Coronary artery (tissue), 2 donors: ENCODE results near the gene KRTAP10-1.

Experiments
- DNase-seq: peaks from one replicate; pipeline ENCODE4 v3.0.0-alpha.2; 2017; ENCODE audit warnings: low spot score
- H3K27ac ChIP-seq, 2 donors: fragments of 200-600 bp; sonication (generic); one replicate each; pipeline ENCODE4 v1.5.1; 2016 to 2019
- H3K4me3 ChIP-seq: fragments of 200-600 bp; sonication (generic); 2 replicates; pipeline ENCODE4 v1.5.1; 2016; ENCODE audit warnings: mild to moderate bottlenecking, moderate library complexity
- TF ChIP-seq, protein P1 (sequence below): fragments of 200-600 bp; sonication (generic); IDR thresholded peaks from one replicate; pipeline ENCODE4 v1.5.1; 2019; ENCODE audit warnings: antibody characterized with exemption

KRTAP10-1 gene

DNA sequence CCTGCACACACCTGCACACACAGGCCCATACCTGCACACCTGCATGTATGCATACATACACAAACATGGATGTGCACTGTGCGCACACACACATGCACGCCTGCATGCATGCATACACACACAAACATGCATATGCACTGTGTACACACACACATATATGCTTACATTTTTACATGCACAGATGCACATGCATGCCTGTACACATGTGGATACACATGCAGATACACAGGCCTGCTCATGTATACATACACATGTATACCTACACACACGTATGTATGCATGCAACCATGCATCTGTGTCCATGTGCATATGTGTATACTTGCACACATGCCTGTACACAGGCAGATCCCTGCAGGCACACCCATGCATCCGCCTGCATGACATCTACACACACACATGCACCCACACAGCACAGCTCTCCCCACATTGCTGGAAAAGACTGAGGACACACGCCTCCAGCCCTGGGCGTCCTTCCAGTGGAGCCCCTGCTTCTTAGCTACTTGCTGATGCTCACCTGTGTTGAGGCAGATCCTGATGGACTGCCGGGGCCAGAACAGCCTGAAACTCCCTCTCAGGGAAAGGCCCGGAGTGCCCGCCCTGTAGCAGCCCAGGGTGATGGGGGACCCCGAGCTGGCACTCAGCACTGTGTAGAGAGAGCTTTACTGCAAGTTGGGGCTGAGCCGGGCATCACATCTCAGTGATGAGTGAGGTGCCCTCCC is 28.6 kb downstream of the KRTAP10-1 start:
- DNase-seq, result no peak
- TF ChIP-seq, protein P1, sequence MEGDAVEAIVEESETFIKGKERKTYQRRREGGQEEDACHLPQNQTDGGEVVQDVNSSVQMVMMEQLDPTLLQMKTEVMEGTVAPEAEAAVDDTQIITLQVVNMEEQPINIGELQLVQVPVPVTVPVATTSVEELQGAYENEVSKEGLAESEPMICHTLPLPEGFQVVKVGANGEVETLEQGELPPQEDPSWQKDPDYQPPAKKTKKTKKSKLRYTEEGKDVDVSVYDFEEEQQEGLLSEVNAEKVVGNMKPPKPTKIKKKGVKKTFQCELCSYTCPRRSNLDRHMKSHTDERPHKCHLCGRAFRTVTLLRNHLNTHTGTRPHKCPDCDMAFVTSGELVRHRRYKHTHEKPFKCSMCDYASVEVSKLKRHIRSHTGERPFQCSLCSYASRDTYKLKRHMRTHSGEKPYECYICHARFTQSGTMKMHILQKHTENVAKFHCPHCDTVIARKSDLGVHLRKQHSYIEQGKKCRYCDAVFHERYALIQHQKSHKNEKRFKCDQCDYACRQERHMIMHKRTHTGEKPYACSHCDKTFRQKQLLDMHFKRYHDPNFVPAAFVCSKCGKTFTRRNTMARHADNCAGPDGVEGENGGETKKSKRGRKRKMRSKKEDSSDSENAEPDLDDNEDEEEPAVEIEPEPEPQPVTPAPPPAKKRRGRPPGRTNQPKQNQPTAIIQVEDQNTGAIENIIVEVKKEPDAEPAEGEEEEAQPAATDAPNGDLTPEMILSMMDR, result no peak
- Histone ChIP-seq H3K4me3 (no peak overlapping the region), H3K27ac (no peak overlapping the region)

DNA sequence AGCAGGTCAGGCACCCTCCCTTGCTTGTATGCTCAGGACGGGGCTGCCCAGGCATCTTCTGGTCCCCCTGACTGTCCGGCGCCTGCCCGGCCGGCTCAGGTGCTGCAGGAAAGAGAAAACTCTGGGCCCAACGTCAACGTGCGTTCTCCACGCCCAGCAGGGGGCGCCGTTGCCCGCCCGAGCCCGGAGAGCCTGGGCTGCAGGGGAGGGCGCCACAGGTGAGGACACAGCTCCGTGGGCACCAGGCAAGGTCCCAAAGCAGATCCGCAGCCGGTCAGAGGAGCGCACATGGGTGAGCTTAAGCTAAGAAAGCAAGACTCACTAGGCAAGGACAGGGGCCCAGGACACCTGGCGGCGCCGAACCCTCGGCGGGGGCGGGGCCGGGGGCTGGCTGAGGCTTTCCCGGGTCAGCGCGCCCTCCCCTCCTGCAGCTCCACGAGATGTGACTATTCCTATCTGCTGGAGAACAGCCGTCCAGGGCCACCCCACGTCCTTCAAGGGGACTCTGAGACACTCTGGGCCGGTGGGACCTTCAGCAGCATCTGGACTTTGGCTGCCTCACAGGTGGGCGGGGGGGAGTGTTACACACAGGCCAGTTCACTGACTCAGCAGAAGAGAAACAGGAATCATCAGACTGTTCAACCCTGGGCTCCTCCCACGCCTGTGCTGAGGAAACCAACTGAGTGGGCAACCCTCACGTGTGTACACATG is 29.3 kb downstream of the KRTAP10-1 start:
- Histone ChIP-seq H3K4me3 (no peak overlapping the region), H3K27ac (no peak overlapping the region)
- TF ChIP-seq, protein P1, result peak; percentile 22
- DNase-seq, result no peak

DNA sequence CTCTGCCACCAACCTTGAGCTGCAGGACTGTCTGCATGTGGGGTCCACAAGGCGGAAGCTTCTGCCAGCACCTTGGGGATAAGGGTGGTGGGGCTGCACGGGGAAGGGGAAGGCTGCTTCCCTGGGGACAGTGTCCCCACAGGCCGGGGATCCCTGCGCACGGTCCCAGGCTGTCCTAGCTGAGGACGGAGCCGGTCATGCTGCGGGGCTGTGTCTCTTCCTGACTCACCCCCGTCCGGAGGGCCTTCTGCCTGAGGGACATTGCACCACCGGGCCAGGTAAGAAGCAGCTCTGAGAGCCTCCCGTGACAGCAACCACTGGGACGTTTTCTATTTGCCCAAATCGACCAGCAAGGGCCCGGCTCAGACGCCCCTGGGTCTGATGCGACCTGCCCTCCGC is 29.9 kb downstream of the KRTAP10-1 start:
- DNase-seq, result no peak
- Histone ChIP-seq H3K27ac (no peak overlapping the region), H3K4me3 (no peak overlapping the region)
- TF ChIP-seq, protein P1, result no peak

DNA sequence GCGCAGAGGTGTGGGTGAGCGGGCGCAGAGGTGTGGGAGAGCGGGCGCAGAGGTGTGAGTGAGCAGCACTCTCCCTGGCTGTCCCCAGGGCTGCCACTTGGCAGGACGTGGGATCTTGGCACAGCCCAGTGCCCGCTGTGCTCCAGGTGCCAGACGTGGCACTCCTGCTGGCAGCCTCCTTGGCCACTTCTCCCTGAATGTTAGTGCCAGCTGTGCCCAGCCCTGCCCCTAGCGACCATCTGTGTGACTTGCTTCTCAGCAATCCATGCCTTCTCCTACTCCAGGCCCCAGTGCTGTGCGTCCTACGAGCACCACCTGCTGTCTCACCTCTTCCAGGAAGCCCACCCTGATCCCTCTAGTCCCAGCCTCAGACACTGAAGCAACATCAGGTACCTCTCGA is 30.5 kb downstream of the KRTAP10-1 start:
- Histone ChIP-seq H3K27ac (no peak overlapping the region), H3K4me3 (no peak overlapping the region)
- no peak for DNase-seq
- TF ChIP-seq, protein P1, result no peak

DNA sequence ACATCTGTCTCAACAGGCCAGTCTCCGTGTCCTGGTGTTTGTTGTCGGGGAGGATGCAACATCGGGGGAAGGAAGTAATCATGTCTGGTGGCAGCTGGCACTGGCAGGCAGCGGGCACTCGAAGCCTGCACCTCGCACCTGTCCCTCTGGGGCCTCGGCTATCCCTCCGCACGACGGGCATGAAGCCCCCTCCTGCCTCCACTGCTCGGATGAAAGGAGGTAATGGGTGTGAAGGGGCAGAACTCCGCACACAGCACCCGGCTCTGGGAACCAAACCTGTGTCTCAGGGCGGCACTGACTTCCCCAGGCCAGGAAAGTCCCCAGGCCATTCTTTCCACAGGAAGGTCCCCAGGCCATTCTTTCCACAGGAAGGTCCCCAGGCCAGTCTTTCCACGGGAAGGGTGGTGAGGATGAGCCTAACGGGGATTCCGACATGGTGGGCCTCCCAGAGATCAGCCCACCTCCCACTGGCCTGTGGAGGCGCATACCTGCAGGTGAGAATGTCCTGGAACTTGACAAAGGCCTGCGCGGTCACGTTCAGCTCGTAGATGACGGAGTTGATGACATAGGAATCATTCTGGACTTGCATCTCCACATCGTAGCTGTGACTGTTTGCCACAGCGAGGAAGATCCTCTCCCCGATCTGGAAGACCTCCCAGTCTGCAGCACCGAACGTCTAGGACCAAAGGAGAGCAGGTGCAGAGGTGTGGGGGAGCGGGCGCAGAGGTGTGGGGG is 31.1 kb downstream of the KRTAP10-1 start:
- no peak for DNase-seq
- no peak overlapping the region for H3K27ac ChIP-seq
- H3K4me3 ChIP-seq, result no peak overlapping the region
- TF ChIP-seq, protein P1, result no peak

DNA sequence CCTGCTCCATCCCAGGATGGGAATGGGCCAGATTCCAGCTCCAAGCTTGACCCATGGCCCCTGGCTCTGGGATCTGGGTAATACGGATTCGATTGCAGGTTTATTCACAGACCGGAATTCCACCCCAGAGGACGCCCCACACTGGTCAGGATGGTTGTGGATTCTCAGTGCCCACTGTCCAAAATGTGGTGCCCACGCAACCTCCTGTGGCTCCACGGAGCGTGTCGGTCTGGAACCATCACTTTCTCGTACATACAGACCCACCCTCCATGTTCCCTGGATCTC is 31.6 kb downstream of the KRTAP10-1 start:
- TF ChIP-seq, protein P1, result no peak
- H3K27ac ChIP-seq, result no peak overlapping the region
- H3K4me3 ChIP-seq, result no peak overlapping the region
- DNase-seq, result no peak
